GM18519 (cell line): ENCODE data around the gene DLGAP1.

Source experiments
- ATAC-seq: cut with Tn5 transposase; IDR thresholded peaks from one replicate; pipeline ENCODE4 v1.9.1; 2021; ENCODE audit warnings: mild to moderate bottlenecking, moderate library complexity; ENCODE audit not compliant: unreplicated experiment, low FRiP score

Gene DLGAP1

DNA sequence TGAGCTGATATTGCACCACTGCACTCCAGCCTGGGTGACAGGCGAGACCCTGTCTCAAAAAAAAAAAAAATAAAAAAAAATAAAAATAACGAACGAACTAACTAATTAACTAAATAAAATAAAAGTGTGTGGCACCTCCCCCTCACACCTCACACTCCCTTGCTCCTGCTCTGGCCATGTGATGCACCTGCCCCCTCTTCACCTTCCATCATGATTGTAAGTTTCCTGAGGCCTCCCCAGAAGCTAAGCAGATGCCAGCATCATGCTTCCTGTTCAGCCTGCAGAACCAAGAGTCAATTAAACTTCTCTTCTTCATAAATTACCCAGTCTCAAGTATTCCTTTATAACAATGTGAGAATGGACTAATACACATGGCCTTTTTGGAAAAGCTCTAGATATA lies 773.0 kb downstream of the DLGAP1 start:
- no peak for ATAC-seq

DNA sequence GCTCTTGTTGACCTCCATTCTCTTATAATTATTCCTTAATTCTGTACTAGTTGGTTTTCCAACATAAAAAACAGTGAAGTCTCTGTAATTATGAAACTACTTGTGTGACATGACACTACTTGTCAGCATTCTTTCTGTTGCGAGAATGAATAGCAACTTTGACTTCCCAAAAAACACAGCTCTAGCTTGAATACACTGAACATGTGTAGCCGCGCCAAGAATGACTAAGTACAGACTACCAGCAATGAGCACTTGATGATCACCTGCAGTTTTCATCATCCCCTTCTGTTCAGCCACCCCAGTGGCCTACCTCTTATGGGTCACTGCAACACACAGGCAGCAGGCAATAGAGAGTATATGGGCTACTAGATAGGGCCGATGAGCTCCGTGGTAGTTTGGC lies 775.9 kb downstream of the DLGAP1 start:
- no peak for ATAC-seq

DNA sequence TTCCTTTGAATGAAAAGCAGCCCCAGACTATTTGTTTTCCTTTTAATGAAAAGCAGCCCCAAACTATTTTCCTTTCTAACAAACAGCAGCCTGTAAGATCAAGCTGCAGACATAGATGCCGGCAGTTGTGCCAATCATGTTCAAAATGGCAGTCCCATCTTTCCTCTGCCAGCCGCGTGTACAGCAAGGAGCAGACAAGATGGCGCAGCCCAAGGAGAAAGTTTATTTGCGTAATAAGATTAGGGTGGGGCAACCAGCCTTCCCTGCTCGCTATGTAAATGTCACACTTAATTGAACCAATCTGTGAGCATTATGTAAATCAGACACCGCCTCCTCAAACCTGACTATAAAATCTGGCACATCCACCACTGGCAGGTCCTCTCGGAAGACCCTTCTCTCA lies 779.1 kb downstream of the DLGAP1 start:
- no peak for ATAC-seq

DNA sequence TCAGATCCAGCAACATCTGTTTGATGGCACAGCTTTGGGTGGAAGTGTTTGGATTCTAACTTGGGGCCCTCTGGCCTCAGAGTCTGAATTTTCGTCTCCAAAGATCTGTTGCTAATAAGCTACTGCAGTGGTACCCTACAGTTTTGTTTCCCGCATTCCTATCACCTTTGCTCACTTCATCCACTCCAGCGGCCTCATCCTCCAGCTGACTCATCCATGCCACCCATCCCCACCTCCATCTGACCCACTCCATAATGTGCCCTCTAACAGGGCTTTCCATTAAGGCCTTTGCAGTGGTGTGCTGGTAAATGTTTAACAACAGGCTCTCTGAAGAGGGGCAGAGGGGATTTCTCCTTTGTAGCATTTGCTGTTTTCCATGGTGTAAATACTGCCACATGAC lies 779.7 kb downstream of the DLGAP1 start:
- ATAC-seq = no peak

DNA sequence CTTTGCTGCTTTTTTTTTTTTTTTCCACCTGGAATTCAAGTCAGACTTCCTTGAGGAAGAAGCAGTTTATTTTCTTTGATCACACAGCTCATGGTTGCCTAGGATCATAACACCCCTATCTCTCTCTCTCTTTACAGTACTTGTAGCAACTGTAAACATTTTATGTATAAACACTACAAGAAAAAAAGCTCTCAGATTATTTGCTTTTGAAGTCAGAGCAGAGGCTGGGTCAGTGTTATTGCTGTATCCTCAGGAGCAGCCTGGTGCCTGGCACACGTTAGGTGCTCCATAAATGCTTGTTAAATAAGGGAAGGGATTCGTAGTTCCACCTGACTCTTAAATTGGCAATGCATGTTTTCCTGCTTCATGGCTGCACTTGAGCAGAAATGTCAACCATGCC lies 783.9 kb downstream of the DLGAP1 start:
- no peak for ATAC-seq

DNA sequence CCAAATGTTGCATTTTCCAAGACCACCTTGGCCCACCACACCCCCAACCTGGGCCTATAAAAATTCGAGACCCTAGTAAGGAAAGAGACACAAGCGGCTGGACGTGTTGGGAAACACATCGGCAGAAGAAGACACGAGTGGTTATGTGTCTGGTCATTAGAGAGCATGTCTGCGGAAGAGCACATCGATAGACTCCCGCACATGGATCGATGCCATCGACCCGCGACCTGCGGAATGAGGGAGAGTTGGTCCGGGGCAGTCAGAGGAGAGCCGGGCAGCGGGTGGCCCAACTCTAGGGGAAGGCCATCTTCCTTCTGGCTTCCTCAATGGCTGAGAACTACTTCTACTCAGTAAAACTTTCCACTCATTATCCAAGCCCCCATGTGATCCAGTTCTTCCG lies 785.7 kb downstream of the DLGAP1 start:
- no peak for ATAC-seq

DNA sequence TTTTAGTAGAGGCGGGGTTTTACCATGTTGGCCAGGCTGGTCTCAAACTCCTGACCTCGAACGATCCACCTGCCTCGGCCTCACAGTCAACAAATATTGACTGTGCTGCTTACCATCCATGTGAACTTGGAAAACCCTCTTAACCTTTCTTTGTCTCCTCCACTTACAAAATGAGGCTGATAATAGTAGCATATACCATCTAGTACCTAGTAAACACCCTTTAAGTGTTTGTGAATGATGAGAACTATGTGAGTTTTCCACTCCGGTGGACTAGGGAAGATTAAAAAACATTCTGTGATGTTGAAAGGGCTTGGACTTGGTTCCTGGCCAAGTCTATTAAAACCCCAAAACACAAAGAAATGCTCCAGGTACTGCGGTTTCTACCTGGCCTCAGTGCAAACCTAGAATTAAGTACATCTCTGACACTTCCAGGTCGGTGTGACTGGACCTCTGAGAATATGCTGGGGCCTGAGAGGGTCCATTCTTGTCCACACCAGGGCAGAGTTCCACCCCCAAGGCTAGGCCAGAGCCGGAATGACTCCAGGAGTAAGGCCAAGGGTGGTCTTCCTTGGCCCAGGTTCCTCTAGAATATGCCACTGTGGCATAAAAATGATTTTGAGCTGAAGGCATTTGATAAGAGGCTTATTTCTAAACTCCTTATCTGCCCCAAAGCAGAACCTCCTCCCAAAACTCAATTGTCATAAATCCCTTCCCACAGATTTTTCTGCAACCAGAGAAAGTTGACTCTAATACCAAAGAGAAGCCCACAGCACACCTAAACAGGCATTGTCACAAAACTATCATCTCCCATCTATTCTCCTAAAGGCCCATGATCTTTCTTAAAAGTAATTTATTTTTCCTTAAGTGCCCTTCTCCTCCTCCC lies 787.6 kb downstream of the DLGAP1 start:
- ATAC-seq = no peak

DNA sequence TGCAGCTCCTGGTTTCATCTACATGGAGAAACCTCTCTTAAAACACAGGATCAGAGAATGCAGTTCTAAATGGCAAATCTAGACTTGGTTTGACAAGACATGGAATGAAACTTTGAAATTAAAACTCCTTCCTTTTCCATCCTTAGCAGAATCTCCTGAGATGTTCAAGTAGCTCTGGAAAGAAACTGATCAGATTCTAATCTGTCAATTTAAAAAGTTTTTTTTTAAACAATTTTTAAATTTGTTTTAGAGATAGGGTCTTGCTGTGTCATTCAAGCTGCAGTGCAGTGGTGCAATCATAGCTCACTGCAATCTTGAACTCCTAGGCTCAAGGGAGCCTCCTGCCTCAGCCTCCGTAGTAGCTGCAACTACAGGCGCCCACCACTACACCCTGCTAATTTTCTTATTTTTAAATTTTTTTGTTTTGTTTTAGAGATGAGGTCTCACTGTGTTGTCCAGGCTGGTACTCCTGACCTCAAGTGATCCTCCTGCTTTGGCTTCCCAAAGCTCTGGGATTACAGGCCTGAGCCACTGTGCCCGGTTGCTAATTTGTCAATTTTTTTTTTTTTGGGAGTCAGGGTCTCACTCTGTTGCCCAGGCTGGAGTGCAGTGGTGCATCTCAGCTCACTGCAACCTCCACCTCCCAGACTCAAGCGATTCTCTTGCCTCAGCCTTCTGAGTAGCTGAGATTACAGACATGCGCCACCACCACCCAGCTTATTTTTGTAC lies 788.4 kb downstream of the DLGAP1 start:
- no peak for ATAC-seq

DNA sequence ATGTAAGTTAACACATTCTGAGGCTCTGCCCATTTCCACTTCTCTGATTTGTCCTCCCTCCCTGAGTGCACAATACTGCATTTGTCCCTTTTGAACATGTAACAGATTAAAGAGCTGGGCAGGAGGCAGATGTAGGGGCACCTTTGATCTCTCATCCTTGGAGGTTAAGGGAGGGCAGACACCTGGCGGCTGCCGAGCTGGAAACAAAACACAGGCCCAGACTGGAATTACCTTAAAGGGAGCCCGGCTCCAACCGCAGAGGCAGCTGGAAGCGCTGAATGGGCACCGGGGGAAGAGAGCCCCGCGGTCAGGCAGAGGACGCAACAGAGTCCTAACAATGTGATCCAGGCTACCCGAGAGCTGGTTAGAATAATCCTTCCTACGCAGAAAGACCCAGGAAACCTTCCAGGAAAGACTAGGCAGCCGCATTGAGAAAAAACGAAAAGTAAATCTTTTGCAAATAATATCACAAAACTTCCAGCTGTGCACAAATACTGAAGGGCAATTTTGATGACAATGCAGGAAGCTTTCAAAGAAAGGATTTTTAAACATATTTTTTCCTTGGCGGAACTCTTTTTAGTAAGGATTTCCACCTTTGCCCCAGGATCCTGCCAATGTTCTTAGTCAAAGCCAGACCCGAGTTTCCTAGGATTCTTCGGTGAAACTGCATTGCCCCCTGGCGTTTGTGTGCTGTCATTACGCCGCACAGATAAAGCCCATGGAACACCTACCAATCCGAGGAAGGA lies 789.2 kb downstream of the DLGAP1 start:
- peak; percentile 45 for ATAC-seq

DNA sequence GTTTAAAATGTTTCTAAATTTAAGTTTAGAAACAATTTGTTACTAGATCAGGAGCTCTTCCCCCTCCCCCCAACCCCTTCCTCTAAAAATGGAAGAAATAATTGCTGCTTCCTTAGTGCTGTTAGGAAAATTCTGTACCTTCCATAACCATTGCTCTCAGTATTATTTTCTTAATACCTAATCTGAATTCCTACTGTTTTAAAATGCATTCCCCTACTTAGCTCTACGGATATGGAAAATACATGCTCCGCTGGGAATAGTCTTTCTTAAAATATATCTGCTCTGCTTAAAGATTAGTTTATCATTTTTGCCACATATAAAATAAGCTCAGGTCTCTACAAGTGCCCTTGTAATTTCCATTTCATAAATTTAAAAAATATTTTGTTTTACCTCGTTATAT lies 789.9 kb downstream of the DLGAP1 start:
- no peak for ATAC-seq

DNA sequence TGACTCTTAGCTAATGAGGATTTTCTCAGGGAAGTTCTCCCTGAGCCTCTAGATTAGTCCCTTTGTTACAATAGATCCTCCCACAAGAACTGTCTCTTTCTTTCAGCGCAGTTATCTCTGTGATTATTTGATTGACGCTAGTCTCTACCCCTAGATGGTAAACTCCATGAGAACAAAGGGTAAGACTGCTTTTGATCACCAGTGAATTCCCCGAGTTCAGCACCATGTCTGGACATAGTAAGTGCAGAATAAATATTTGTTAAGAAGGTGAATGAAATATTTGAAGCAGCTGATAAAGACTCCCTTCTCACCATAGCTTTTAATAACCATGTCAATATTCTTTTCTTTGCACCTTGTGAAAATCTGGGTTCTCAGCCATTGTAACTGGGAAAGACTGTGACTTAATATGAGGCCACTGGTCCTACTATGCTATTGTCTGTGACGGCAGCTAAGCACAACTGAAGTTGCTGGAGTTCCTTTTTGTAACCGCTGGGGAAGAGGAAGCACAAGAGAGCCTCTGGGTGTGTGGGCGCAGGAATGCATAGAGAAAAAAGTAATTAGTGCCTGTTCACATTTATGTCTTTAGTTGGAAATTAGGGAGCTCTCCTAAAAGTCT lies 790.4 kb downstream of the DLGAP1 start:
- ATAC-seq = no peak

DNA sequence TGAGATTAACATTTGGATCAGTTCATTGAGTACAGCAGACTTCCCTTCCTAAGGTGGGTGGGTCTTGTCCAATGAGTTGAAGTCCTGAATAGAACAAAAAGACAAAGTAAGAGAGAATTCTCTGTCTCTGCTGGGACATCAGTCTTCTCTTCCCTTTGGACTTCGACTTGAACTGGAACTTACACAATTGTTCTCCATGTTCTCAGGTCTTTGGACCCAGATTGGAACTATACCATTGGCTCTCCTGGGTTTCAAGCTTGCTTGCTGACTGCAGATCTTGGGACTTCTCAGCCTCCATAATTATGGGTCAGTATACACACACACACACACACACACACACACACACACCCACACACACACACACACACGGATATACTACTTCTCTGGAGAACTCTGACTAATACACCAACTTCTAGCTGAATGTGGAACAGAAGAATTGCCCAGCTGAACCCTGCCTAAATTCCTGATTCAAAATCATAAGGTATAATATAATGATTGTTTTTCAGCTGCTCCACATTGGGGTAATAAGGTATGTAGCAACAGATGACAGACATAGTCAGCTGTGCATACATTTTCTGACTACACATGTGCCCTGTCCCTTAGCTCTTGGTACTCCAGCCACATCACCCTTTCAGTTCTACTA lies 791.1 kb downstream of the DLGAP1 start:
- no peak for ATAC-seq

DNA sequence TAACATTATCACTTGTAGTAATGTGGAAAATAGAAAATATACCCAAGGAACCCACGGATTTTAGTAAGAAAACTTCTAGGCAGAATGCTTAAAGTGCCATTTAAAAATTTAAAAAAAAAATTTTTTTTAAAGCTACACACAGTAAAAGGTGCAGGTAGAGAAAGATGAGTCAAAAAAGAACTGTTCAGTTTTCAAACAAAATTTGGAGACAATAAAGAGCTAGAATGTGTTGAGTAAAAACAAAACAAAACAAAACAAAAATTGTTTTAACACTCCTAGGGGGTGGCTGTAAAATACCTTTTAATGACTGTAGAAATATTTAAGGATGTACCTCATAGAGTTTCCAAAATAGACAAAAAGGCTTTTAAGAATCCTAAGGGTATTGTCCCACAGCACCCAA lies 793.1 kb downstream of the DLGAP1 start:
- no peak for ATAC-seq

DNA sequence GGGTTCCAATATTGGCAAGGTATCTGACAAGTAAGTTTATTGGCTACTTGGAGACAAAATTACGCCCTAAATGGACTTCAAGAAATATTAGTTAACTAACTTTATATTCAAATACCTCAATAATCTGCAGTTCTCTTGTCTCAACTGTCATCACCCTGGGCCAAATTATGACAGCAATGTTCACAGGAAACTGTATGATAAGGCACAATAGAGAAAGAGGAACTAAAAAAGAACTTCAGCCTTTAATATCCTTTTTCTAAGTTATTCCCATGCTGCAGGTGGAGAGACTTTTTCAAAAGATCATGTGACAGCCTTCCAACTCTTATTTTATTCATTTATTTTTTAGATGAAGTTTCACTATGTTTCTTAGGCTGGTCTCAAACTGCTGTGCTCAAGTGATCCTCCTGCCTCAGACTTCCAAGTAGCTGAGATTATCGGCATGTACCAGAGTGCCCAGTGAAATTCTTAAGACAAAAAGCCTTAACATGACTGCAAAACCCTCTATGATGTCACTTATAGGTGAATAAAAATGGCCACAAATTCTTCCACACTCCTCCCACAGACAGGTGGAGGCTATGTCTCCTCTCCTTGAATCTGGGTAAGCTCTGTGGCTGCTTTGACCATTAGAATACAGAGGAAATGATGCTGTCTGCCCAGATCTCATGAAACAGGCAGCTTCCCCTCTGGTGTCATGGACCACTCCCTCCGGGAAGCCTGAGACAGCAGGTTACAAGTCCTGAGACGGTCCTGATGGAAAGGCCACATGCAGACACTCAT lies 794.2 kb downstream of the DLGAP1 start:
- no peak for ATAC-seq

DNA sequence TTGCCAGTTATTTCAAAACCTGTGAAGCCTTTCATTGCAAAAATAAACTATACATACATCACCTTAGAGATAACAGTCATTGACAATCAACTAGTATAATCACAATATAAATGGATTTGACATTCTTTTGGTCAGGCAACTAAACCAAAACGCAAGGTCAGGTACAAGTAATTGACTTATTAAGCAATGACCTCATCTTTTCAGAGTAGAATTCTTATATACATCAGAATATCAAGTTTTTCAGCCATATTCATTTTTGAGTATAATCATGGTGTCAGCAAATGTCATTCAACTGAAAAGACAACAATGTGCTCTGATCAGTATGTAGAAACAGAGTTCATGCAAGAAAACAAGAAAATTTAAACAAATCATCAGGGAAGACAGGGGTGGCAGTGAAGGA lies 796.6 kb downstream of the DLGAP1 start:
- ATAC-seq = no peak

DNA sequence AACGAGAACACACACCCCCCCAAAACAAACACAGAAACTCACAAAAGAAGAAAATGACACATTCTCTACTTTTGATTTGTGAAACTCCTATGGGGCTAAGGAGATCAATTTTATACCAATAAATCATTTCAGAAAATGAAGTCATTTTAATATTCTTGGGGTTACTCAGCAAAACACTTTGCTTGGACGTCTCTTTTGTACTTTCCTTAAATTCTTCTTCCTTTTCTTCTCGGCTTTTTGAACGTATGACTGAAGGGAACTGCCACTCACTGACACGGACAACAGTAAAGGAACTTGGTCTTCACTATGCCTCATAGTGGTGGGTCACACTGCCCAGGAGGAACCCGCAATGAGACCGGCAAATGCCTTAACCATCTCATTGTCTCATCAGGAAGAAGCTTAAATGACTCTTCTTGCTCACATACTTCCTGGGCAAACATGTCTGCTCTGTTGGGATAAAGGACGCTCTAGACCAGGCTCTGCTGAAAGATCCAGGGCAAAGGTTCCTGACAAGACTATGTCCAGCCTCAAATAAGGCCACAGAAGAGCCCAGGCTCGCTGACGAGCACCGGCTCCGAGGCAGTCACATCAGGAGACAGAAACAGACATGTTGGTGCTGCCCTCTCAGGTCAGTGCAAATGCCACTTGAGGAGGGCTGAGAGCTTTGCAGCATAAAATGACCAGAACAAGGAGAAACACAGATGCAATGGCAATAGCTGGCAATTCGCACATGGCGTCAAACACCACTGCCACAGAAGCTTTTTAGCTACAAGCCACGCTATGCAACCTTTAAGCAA lies 799.7 kb downstream of the DLGAP1 start:
- no peak for ATAC-seq

DNA sequence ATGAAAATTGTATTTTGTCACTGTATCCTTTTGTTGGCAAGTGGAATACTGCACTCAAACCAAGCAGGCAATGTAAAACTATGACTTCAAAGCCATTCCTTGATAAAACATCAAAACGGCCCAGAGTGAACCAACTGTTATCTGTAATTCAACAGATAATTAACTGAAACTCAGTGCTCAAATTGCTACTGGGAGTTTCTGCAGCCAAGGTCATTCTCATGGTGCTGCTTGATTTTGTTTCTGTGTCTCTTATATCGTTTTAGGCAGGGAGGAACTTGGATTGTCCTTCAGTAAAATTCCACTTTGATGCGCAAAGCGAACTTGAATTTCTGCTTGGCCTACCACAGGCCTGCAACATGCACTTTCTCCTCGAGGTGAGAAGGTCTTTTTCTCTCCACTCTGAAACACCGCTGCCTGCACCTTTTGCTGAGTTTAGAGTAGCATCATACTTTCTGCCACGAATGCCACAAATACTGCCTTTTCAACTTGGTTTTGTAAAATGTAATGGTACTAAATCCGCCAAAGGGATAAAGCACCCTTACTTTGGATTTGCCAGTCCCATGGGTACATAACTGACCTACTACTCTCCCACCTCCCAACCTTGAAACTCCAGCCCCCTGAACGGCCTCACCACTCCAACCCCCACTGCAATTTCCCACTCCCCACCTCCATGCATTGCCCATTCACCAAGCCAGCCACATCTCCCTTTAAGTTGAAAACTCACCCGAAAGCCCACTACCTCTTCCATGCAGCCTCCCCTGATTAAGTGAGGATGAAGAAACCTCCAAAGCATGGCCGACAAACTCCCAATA lies 800.5 kb downstream of the DLGAP1 start:
- no peak for ATAC-seq

DNA sequence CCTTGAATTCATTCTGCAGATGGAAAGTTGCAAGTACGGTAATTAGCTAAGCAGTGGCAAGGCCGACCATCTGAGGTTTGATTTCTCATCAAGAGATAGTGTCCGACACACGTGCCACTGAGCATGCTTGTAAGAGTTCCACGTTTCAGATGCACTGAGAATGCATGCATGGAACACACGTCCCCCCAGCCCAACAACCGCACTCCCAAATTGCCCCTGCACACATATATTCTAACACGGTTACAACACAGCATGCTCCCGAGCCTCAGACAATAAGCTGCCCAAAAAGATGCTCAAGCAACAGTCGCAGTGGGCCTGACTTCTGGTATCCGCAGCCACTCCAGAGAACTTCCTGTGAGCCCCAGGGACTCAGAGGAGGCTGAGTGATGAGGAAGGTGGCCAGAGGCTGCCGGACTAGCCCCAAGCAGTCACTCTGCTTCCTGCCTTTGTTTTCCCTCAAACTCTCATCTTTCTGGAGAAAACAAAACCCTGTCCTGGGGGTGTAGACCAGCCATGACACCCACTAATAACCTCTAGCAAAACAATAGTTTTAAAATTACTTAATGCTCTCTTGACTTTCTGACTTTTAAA lies 801.2 kb downstream of the DLGAP1 start:
- no peak for ATAC-seq
